PC-9 (cell line): ENCODE results near the gene MYBL2. TPM values are rescaled to one million over a fixed set of nuclear protein-coding genes. Genes with fewer than 3 reads are reported as not detected.
A peak's percentile ranks its signal among the peaks of the same experiment; 100 is the strongest.

Source experiments
- BruUV-seq: library from RNA; stranded (reverse); fragments of 400-500 nt; replicated peaks from 2 replicates; lab custom pipeline; 2021; lab: Mats Ljungman, UMichigan
- CTCF ChIA-PET: fragments of 300-600 bp; sonication (Branson Sonifier 250); formaldehyde crosslinking; loops from one replicate; lab custom pipeline; 2022; ENCODE audit warnings: antibody characterized with exemption; lab: Charles Lee
- POLR2A ChIA-PET: fragments of 300-600 bp; sonication (Branson Sonifier 250); formaldehyde crosslinking; loops from one replicate; lab custom pipeline; 2022; ENCODE audit warnings: antibody characterized with exemption; ENCODE audit not compliant: unreplicated experiment; lab: Charles Lee
- DNase-seq, 2 experiments: peaks; one replicate each; pipeline versions ENCODE4 v3.0.0 to v3.0.0-alpha.2; 2015 to 2022; ENCODE audit warnings: mixed read lengths in 1 of 2
- H2AFZ ChIP-seq: fragments of 200-600 bp; sonication (generic); 2 replicates; pipeline ENCODE4 v1.8.1; 2017; ENCODE audit warnings: antibody characterized with exemption
- H3F3A ChIP-seq: fragments of 200-600 bp; sonication (generic); 2 replicates; pipeline ENCODE4 v1.8.1; 2017; ENCODE audit warnings: antibody characterized with exemption, mild to moderate bottlenecking, low read depth; ENCODE audit not compliant: insufficient read depth
- H3K27ac ChIP-seq: fragments of 200-600 bp; sonication (generic); 2 replicates; pipeline ENCODE4 v1.6.1; 2016; ENCODE audit warnings: mixed run types
- H3K27me3 ChIP-seq: fragments of 200-600 bp; sonication (generic); 2 replicates; pipeline ENCODE4 v1.6.1; 2016; ENCODE audit warnings: low read depth, mixed run types; ENCODE audit not compliant: insufficient read depth
- H3K36me3 ChIP-seq: fragments of 200-600 bp; sonication (generic); 2 replicates; pipeline ENCODE4 v1.6.1; 2016; ENCODE audit warnings: low read depth, mixed run types
- H3K4me1 ChIP-seq: fragments of 200-600 bp; sonication (generic); replicated peaks from 2 replicates; pipeline ENCODE4 v1.6.1; 2016; ENCODE audit warnings: mixed run types; ENCODE audit not compliant: insufficient read depth
- H3K4me2 ChIP-seq: fragments of 200-600 bp; sonication (generic); 2 replicates; pipeline ENCODE4 v1.6.1; 2017; ENCODE audit warnings: mixed run types
- H3K4me3 ChIP-seq: fragments of 200-600 bp; sonication (generic); 2 replicates; pipeline ENCODE4 v1.6.1; 2016; ENCODE audit warnings: mixed run types
- H3K79me2 ChIP-seq: fragments of 200-600 bp; sonication (generic); 2 replicates; pipeline ENCODE4 v1.6.1; 2017; ENCODE audit warnings: low read depth, mixed run types
- H3K9me2 ChIP-seq: fragments of 200-600 bp; sonication (generic); 2 replicates; pipeline ENCODE4 v1.8.1; 2017; ENCODE audit warnings: mild to moderate bottlenecking; ENCODE audit not compliant: insufficient read depth
- H3K9me3 ChIP-seq: fragments of 200-600 bp; sonication (generic); 2 replicates; pipeline ENCODE4 v1.8.1; 2016; ENCODE audit warnings: low read depth; ENCODE audit not compliant: insufficient read depth
- H4K20me1 ChIP-seq: fragments of 200-600 bp; sonication (generic); 2 replicates; pipeline ENCODE4 v1.8.1; 2017; ENCODE audit not compliant: insufficient read depth
- EZH2 ChIP-seq: fragments of 200-600 bp; sonication (generic); IDR thresholded peaks from 2 replicates; pipeline ENCODE4 v1.8.0; 2017; ENCODE audit warnings: antibody characterized with exemption, low read depth
- intact Hi-C: fragments of 100-400 bp; cut with micrococcal nuclease; formaldehyde crosslinking; loops from one replicate; pipeline ENCODE4 v1.10.0; 2022; ENCODE audit not compliant: unreplicated experiment
- total RNA-seq: library from RNA; stranded (reverse); gene quantifications from 2 replicates; pipeline ENCODE4 v1.2.3, GENCODE V29; 2021
- TF ChIP-seq, protein P1 (sequence below): fragments of 200-600 bp; sonication (generic); conservative IDR thresholded peaks from 2 replicates; pipeline ENCODE4 v1.6.1; 2017; ENCODE audit warnings: mixed run types, antibody characterized with exemption, mild to moderate bottlenecking, moderate library complexity

MYBL2 gene
- total RNA-seq, 1 experiment from 2014 or later, result 152 TPM

DNA sequence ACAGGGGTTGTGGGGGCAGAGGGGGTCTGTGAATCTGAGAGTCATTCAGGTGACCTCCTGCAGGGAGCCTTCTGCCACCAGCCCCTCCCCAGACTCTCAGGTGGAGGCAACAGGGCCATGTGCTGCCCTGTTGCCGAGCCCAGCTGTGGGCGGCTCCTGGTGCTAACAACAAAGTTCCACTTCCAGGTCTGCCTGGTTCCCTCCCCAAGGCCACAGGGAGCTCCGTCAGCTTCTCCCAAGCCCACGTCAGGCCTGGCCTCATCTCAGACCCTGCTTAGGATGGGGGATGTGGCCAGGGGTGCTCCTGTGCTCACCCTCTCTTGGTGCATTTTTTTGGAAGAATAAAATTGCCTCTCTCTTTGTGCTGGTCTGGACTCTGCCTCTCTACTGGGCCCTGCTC, 49.2 kb downstream of the MYBL2 start:
- Histone ChIP-seq H4K20me1 (no peaks in the 10 kb centered on the region), H2AFZ (no peak overlapping the region), H3K27me3 (no peaks in the 10 kb centered on the region), H3K9me2 (no peaks in the 10 kb centered on the region), H3F3A (no peaks in the 10 kb centered on the region), H3K4me3 (no peak overlapping the region), H3K9me3 (no peaks in the 10 kb centered on the region), H3K79me2 (no peaks in the 10 kb centered on the region), H3K27ac (no peak overlapping the region), H3K36me3 (no peaks in the 10 kb centered on the region), H3K4me2 (no peak overlapping the region), H3K4me1 (no peaks in the 10 kb centered on the region)
- intact Hi-C loops, result no loop called here
- ChIA-PET POLR2A (no interaction called here), CTCF (no interaction called here)
- no peak for DNase-seq
- TF ChIP-seq, protein P1, sequence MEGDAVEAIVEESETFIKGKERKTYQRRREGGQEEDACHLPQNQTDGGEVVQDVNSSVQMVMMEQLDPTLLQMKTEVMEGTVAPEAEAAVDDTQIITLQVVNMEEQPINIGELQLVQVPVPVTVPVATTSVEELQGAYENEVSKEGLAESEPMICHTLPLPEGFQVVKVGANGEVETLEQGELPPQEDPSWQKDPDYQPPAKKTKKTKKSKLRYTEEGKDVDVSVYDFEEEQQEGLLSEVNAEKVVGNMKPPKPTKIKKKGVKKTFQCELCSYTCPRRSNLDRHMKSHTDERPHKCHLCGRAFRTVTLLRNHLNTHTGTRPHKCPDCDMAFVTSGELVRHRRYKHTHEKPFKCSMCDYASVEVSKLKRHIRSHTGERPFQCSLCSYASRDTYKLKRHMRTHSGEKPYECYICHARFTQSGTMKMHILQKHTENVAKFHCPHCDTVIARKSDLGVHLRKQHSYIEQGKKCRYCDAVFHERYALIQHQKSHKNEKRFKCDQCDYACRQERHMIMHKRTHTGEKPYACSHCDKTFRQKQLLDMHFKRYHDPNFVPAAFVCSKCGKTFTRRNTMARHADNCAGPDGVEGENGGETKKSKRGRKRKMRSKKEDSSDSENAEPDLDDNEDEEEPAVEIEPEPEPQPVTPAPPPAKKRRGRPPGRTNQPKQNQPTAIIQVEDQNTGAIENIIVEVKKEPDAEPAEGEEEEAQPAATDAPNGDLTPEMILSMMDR, result no peak
- TF ChIP-seq EZH2, result no peak
- BruUV-seq, result TSS peak; percentile 38

GRCh38 chr20:43716757-43717615, 50.1 kb downstream of the MYBL2 start:
- ChIA-PET POLR2A (no interaction called here), CTCF (no interaction called here)
- Histone ChIP-seq H3K27me3 (no peaks in the 10 kb centered on the region), H3K79me2 (no peaks in the 10 kb centered on the region), H2AFZ (no peak overlapping the region), H3F3A (no peaks in the 10 kb centered on the region), H3K27ac (no peak overlapping the region), H3K9me3 (no peaks in the 10 kb centered on the region), H4K20me1 (no peaks in the 10 kb centered on the region), H3K4me2 (no peak overlapping the region), H3K36me3 (no peaks in the 10 kb centered on the region), H3K4me3 (no peak overlapping the region), H3K9me2 (no peaks in the 10 kb centered on the region), H3K4me1 (no peaks in the 10 kb centered on the region)
- intact Hi-C loops, result no loop called here
- TF ChIP-seq EZH2, result no peak
- TF ChIP-seq, protein P1, result no peak
- BruUV-seq, result no TSS peak
- DNase-seq, result no peak

DNA sequence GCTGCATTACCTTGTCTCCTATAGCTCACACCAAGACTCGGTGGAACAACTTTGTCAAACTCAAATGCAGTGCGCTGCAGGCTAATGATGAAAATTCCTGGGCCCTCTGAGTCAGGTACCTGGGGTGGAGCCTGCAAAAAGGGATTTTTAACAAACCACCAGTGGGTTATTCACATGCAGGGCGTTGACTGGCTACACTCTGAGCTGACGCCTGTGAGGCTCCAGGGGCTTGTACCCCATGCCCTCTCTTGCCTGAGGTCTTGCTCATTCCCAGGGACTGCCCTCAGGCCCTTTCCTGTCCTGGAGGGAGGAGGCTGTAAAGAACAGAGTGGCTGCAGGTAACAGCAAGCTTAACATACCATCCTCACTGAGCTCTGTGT, 50.7 kb downstream of the MYBL2 start:
- POLR2A ChIA-PET, result interaction anchor here (0.6 kb wide), 1 partner anchor 228 kb away, joined by 6 read pairs; no protein-coding TSS in a partner anchor

More for the DNA sequence above, 50.7 kb downstream of the MYBL2 start:
- no TSS peak for BruUV-seq
- no peaks in the 10 kb centered on the region for H3K36me3 ChIP-seq
- H3K4me1 ChIP-seq, result no peaks in the 10 kb centered on the region
- H3K79me2 ChIP-seq, result no peaks in the 10 kb centered on the region
- H3K4me3 ChIP-seq, result no peak overlapping the region
- H3K9me2 ChIP-seq, result no peaks in the 10 kb centered on the region
- H3K4me2 ChIP-seq, result no peak overlapping the region
- H3K9me3 ChIP-seq, result no peaks in the 10 kb centered on the region
- no peak overlapping the region for H3K27ac ChIP-seq
- H4K20me1 ChIP-seq, result no peaks in the 10 kb centered on the region
- TF ChIP-seq, protein P1, result no peak
- intact Hi-C loops, result no loop called here
- no peaks in the 10 kb centered on the region for H3K27me3 ChIP-seq
- H3F3A ChIP-seq, result no peaks in the 10 kb centered on the region
- DNase-seq, result no peak
- no peak overlapping the region for H2AFZ ChIP-seq
- CTCF ChIA-PET, result no interaction called here
